Neural progenitor cell (in vitro differentiated cells): Measurements from ENCODE around the gene TNFRSF1B.

ENCODE experiments used
- EZH2 ChIP-seq: fragments of 200-600 bp; sonication (generic); IDR thresholded peaks from 2 replicates; pipeline ENCODE4 v1.6.1; 2017; ENCODE audit warnings: antibody characterized with exemption, mild to moderate bottlenecking, moderate library complexity
- EZH2phosphoT487 ChIP-seq: fragments of 200-600 bp; sonication (generic); IDR thresholded peaks from 2 replicates; pipeline ENCODE4 v1.6.1; 2017; ENCODE audit warnings: antibody characterized with exemption
- TF ChIP-seq, protein P1 (sequence below): fragments of 200-600 bp; sonication (generic); IDR thresholded peaks from 2 replicates; pipeline ENCODE4 v1.5.1; 2017; ENCODE audit warnings: antibody characterized with exemption, mild to moderate bottlenecking

DNA sequence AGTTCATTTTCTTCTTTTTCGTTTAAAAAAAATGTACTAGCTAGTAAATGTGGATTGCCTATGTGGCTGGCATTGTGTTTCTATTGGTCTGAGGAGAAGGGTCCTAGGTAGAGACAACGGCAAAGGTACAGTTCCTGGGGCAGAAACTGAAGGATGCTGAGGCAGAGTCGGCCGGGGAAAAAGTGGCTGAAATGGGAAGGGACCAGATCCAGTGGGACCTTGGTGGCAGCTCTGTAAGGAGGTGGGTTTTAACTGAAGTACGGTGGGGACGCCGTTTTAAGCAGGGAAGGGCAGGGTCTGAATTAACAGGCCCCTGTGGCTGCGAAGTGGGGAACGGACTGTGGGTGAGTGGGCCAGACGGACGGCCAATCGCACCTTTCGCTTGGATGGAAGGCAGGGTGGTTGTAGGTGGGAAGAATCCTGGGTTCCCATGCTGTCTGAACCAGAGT is 62.6 kb downstream of the TNFRSF1B start:
- TF ChIP-seq, protein P1, sequence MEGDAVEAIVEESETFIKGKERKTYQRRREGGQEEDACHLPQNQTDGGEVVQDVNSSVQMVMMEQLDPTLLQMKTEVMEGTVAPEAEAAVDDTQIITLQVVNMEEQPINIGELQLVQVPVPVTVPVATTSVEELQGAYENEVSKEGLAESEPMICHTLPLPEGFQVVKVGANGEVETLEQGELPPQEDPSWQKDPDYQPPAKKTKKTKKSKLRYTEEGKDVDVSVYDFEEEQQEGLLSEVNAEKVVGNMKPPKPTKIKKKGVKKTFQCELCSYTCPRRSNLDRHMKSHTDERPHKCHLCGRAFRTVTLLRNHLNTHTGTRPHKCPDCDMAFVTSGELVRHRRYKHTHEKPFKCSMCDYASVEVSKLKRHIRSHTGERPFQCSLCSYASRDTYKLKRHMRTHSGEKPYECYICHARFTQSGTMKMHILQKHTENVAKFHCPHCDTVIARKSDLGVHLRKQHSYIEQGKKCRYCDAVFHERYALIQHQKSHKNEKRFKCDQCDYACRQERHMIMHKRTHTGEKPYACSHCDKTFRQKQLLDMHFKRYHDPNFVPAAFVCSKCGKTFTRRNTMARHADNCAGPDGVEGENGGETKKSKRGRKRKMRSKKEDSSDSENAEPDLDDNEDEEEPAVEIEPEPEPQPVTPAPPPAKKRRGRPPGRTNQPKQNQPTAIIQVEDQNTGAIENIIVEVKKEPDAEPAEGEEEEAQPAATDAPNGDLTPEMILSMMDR = no peak
- TF ChIP-seq EZH2phosphoT487 (no peak), EZH2 (no peak)
